Measurements from ENCODE around the gene KNOP1. TPM values are rescaled to one million over a fixed set of nuclear protein-coding genes. Genes with fewer than 3 reads are reported as not detected.
"Not testable (repeated sequence)": the region's sequence is repeated elsewhere in the genome, so short reads cannot be mapped to it uniquely, and the experiment has no call there.

KNOP1 gene
- polyA plus RNA-seq, 1 experiment = 5.0 TPM

GRCh38 chr16:19678804-19679203, 39.2 kb downstream of the KNOP1 start:
- no peaks in the 10 kb centered on the region for H3K27me3 ChIP-seq (ENCODE audit: control insufficient read depth, insufficient read depth, low read length)
- TF ChIP-seq CTCF (IDR thresholded peaks at IDR 0.05; ENCODE audit: insufficient read depth, low read depth, low read length) = no peak
- no peak overlapping the region for H3K4me3 ChIP-seq (ENCODE audit: low read depth, low read length)
- POLR2A ChIA-PET = no interaction called here
- CTCF ChIA-PET = interaction anchor here (1.0 kb wide), 1 partner anchor 146 kb away, joined by 3 read pairs; no protein-coding TSS in a partner anchor
- DNase-seq (ENCODE audit: low read depth) = no peak
- H3K36me3 ChIP-seq (ENCODE audit: control insufficient read depth, insufficient read depth, low read length) = peaks cover 5% of the 10 kb centered on the region

- TF ChIP-seq CTCF (IDR thresholded peaks at IDR 0.05; ENCODE audit: insufficient read depth, low read depth, low read length) = no peak
- DNase-seq (ENCODE audit: low read depth) = no peak
- H3K36me3 ChIP-seq (ENCODE audit: control insufficient read depth, insufficient read depth, low read length) = peaks cover 3% of the 10 kb centered on the region
- H3K27me3 ChIP-seq (ENCODE audit: control insufficient read depth, insufficient read depth, low read length) = no peaks in the 10 kb centered on the region
- ChIA-PET CTCF (interaction anchor here (0.9 kb wide), 1 partner anchor 209 kb away, joined by 3 read pairs; no protein-coding TSS in a partner anchor), POLR2A (no interaction called here)
- H3K4me3 ChIP-seq (ENCODE audit: low read depth, low read length) = no peak overlapping the region
These were observed 40.6 kb downstream of the KNOP1 start for GRCh38 chr16:19677402-19677801.

GRCh38 chr16:19674485-19674884, 43.5 kb downstream of the KNOP1 start:
- no peak overlapping the region for H3K4me3 ChIP-seq (ENCODE audit: low read depth, low read length)
- DNase-seq (ENCODE audit: low read depth) = no peak
- POLR2A ChIA-PET = no interaction called here
- CTCF ChIA-PET = no interaction called here
- H3K36me3 ChIP-seq (ENCODE audit: control insufficient read depth, insufficient read depth, low read length) = peaks cover 5% of the 10 kb centered on the region
- H3K27me3 ChIP-seq (ENCODE audit: control insufficient read depth, insufficient read depth, low read length) = no peaks in the 10 kb centered on the region
- no peak for TF ChIP-seq CTCF (IDR thresholded peaks at IDR 0.05; ENCODE audit: insufficient read depth, low read depth, low read length)

- no peak for TF ChIP-seq CTCF (IDR thresholded peaks at IDR 0.05; ENCODE audit: insufficient read depth, low read depth, low read length)
- no peak for DNase-seq (ENCODE audit: low read depth)
- CTCF ChIA-PET = interaction anchor here (0.6 kb wide), 1 partner anchor 80 kb away, joined by 3 read pairs; no protein-coding TSS in a partner anchor
- H3K4me3 ChIP-seq (ENCODE audit: low read depth, low read length) = no peak overlapping the region
- POLR2A ChIA-PET = no interaction called here
- H3K27me3 ChIP-seq (ENCODE audit: control insufficient read depth, insufficient read depth, low read length) = no peaks in the 10 kb centered on the region
- peaks cover 3% of the 10 kb centered on the region for H3K36me3 ChIP-seq (ENCODE audit: control insufficient read depth, insufficient read depth, low read length)
These were observed 45.6 kb downstream of the KNOP1 start for GRCh38 chr16:19672378-19672777.

- ChIA-PET POLR2A (no interaction called here), CTCF (no interaction called here)
- no peak for DNase-seq (ENCODE audit: low read depth)
- Histone ChIP-seq H3K36me3 (ENCODE audit: control insufficient read depth, insufficient read depth, low read length) (peaks cover 2% of the 10 kb centered on the region; the same call in 1 of the 2 replicates), H3K4me3 (ENCODE audit: low read depth, low read length) (no peak overlapping the region), H3K27me3 (ENCODE audit: control insufficient read depth, insufficient read depth, low read length) (no peaks in the 10 kb centered on the region)
- TF ChIP-seq CTCF (IDR thresholded peaks at IDR 0.05; ENCODE audit: insufficient read depth, low read depth, low read length) = no peak
These were observed 51.5 kb downstream of the KNOP1 start for GRCh38 chr16:19666477-19666876.

- CTCF ChIA-PET; H3K27me3 ChIP-seq (ENCODE audit: control insufficient read depth, insufficient read depth, low read length); H3K36me3 ChIP-seq (ENCODE audit: control insufficient read depth, insufficient read depth, low read length); H3K4me3 ChIP-seq (ENCODE audit: low read depth, low read length); POLR2A ChIA-PET; DNase-seq (ENCODE audit: low read depth): not testable (repeated sequence)
These were observed 52.7 kb downstream of the KNOP1 start for GRCh38 chr16:19665313-19665712.

Measured in BJ (cell line).